Fibroblast of skin of abdomen (primary cell): ENCODE measurements around the gene CTNNA3.

Source experiments
- DNase-seq: peaks from one replicate; pipeline ENCODE4 v3.0.0-alpha.2; 2013

The CTNNA3 gene

GRCh38 chr10:66852811-66853210 is 843.2 kb downstream of the CTNNA3 start:
- no peak for DNase-seq

GRCh38 chr10:66848856-66849255 is 847.1 kb downstream of the CTNNA3 start:
- no peak for DNase-seq

GRCh38 chr10:66844176-66844942 is 851.6 kb downstream of the CTNNA3 start:
- peak; percentile 40 for DNase-seq

GRCh38 chr10:66843396-66843795 is 852.6 kb downstream of the CTNNA3 start:
- DNase-seq = peak; percentile 60

- no peak for DNase-seq
Measured at GRCh38 chr10:66842867-66843266, 853.1 kb downstream of the CTNNA3 start.

GRCh38 chr10:66842371-66842770 is 853.6 kb downstream of the CTNNA3 start:
- no peak for DNase-seq

- no peak for DNase-seq
Measured at GRCh38 chr10:66838656-66839055, 857.3 kb downstream of the CTNNA3 start.

- DNase-seq = peak; percentile 89
Measured at GRCh38 chr10:66837990-66838389, 858.0 kb downstream of the CTNNA3 start.

GRCh38 chr10:66837335-66837734 is 858.7 kb downstream of the CTNNA3 start:
- peak; percentile 47 for DNase-seq

GRCh38 chr10:66836771-66837170 is 859.2 kb downstream of the CTNNA3 start:
- no peak for DNase-seq

GRCh38 chr10:66836057-66836456 is 859.9 kb downstream of the CTNNA3 start:
- peak; percentile 89 for DNase-seq

GRCh38 chr10:66835400-66835799 is 860.6 kb downstream of the CTNNA3 start:
- DNase-seq = no peak

GRCh38 chr10:66834802-66835201 is 861.2 kb downstream of the CTNNA3 start:
- no peak for DNase-seq

- DNase-seq = no peak
Measured at GRCh38 chr10:66833861-66834260, 862.1 kb downstream of the CTNNA3 start.

- DNase-seq = no peak
Measured at GRCh38 chr10:66832781-66833422, 863.1 kb downstream of the CTNNA3 start.

- no peak for DNase-seq
Measured at GRCh38 chr10:66828957-66829356, 867.0 kb downstream of the CTNNA3 start.

GRCh38 chr10:66827353-66827752 is 868.6 kb downstream of the CTNNA3 start:
- DNase-seq = peak; percentile 78

GRCh38 chr10:66823301-66823700 is 872.7 kb downstream of the CTNNA3 start:
- DNase-seq = no peak

GRCh38 chr10:66822801-66823200 is 873.2 kb downstream of the CTNNA3 start:
- DNase-seq = no peak

GRCh38 chr10:66819691-66820090 is 876.3 kb downstream of the CTNNA3 start:
- peak; percentile 41 for DNase-seq

- DNase-seq = no peak
Measured at GRCh38 chr10:66813122-66813521, 882.9 kb downstream of the CTNNA3 start.

GRCh38 chr10:66811211-66811610 is 884.8 kb downstream of the CTNNA3 start:
- DNase-seq = peak; percentile 41

- no peak for DNase-seq
Measured at GRCh38 chr10:66809402-66809801, 886.6 kb downstream of the CTNNA3 start.

- no peak for DNase-seq
Measured at GRCh38 chr10:66805612-66806011, 890.4 kb downstream of the CTNNA3 start.
